OCI-LY1 (cell line): ENCODE measurements around the gene ETFBKMT.

Experiments
- EZH2 ChIP-seq: fragments of 200-600 bp; sonication (generic), shearing (Covaris generic); IDR thresholded peaks from 2 replicates; pipeline ENCODE4 v1.8.0; 2017; ENCODE audit warnings: borderline replicate concordance, mixed run types, mild to moderate bottlenecking, antibody characterized with exemption, low read length, moderate library complexity, mixed read lengths
- TF ChIP-seq, protein P1 (sequence below): fragments of 200-600 bp; sonication (generic), shearing (Covaris generic); IDR thresholded peaks from 2 replicates; pipeline ENCODE4 v1.5.1; 2017; ENCODE audit warnings: mild to moderate bottlenecking, antibody characterized with exemption, low read length, moderate library complexity, mixed read lengths

DNA sequence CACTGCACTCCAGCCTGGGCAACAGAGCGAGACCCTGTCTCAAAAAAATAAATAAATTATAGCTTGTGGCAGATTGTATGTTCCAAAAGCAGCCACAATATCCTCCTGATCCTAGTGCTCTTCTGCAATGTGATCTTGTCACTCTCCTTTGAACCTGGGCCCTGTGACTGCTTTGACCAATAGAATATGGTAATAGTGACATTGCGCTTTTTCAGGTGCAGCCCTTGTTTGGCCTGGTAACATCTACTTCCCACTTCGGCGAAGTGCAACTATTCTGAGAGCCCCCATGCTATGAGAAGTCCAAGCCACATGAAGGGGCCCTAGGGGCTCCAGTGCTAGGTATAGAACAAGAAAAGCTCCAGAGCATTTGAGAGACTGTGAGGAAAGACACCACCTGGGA, 37.5 kb upstream of the ETFBKMT start:
- TF ChIP-seq, protein P1, sequence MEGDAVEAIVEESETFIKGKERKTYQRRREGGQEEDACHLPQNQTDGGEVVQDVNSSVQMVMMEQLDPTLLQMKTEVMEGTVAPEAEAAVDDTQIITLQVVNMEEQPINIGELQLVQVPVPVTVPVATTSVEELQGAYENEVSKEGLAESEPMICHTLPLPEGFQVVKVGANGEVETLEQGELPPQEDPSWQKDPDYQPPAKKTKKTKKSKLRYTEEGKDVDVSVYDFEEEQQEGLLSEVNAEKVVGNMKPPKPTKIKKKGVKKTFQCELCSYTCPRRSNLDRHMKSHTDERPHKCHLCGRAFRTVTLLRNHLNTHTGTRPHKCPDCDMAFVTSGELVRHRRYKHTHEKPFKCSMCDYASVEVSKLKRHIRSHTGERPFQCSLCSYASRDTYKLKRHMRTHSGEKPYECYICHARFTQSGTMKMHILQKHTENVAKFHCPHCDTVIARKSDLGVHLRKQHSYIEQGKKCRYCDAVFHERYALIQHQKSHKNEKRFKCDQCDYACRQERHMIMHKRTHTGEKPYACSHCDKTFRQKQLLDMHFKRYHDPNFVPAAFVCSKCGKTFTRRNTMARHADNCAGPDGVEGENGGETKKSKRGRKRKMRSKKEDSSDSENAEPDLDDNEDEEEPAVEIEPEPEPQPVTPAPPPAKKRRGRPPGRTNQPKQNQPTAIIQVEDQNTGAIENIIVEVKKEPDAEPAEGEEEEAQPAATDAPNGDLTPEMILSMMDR = no peak
- no peak for TF ChIP-seq EZH2
